ENCODE data around the gene RBP3. TPM values are rescaled to one million over a fixed set of nuclear protein-coding genes. Genes with fewer than 3 reads are reported as not detected.

The RBP3 gene
- total and polyA plus RNA-seq, 2 donors (not counting 3 experiments of a cell fraction or from before 2014, with no cell fraction given): not detected

DNA sequence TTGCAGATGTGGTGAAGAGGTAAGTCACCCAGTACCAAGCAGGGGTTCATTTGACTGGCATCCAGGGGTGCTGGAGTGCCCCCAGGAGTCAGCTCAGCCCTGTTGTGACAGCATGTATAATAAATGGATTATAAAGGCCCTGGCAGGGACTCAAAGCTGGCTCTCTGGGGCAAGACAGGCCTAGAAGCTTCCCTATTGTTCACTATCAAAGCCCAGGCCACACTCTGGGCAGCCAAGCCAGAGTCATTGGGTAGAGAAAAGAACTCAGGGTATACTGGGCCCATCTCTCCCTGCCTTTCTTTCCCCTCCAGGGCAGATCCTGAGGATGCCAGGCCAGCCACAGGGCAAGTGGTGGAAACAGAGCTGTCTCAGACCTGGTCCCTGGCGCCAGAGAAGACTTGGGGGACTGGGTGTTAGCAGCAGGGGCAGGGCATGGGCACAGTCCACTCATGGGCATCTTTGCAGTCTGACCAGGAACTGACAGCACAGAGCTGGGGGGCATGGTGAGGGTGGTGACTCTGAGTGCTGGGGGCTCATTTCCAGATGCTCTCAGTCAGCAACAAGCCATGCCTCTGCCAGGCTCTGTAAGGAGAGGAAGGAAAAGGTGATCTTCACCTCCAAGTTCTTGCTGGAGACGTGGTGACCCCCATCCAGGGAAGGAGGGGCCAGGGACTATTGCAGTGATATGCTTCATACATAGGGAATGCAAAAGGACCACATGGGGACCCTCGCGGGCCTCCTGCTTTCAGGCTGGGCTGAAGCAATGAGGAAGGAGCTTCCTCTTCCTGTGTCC lies 11.7 kb downstream of the RBP3 start:
- CTCF ChIA-PET: interaction anchor here (0.8 to 1.9 kb wide), 5 partner anchors 10 to 19 kb away, joined by 3 to 5 read pairs (median 4); no protein-coding TSS in a partner anchor
- no peaks in the 10 kb centered on the region for H3K27me3 ChIP-seq (ENCODE audit: control insufficient read depth in 2 of 2, insufficient read depth in 2 of 2, low read length in 2 of 2)

DNA sequence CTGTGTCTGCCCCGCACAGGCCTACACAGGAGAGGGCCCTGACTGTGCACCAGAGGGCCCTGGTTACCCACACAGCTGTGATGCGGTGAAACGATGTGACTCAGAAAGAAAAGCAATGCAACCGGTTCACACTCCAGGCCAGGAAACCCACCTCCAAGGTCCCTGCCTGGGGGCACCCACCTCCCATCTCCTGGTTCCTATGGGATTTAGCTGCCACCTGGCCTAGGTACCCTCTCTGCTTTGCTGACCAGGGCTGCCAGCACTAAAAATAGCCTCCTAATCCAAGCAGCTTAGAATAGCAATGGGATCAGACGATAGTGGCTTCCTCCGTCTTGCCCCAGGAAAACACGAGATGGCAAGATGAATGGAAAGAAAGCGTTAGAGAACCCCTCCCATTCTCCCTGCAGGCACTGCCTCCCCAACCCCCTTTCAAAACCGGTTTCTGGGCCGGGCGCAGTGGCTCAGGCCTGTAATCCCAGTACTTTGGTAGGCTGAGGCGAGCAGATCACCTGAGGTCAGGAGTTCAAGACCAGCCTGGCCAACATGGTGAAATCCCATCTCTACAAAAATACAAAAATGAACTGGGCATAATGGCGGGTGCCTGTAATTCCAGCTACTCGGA lies 12.4 kb downstream of the RBP3 start:
- Histone ChIP-seq H3K4me3 (replicated peaks in 1 of 3; ENCODE audit: insufficient read depth in 1 of 3, low read depth in 1 of 3, low read length in 3 of 3) (no peak overlapping the region), H3K4me2 (ENCODE audit: insufficient read depth, low read length) (no peak overlapping the region), H3K27me3 (ENCODE audit: control insufficient read depth in 2 of 2, insufficient read depth in 2 of 2, low read length in 2 of 2) (no peaks in the 10 kb centered on the region), H3K36me3 (ENCODE audit: control insufficient read depth in 2 of 2, extremely low read depth in 1 of 2, insufficient read depth in 2 of 2, low read length in 2 of 2) (no peaks in the 10 kb centered on the region), H3K9ac (replicated peaks; ENCODE audit: extremely low read depth, insufficient read depth, low read length) (no peak overlapping the region), H2AFZ (ENCODE audit: low read depth, low read length) (no peak overlapping the region), H4K20me1 (replicated peaks; ENCODE audit: control insufficient read depth, extremely low read depth, insufficient read depth, low read length) (no peaks in the 10 kb centered on the region), H3K27ac (ENCODE audit: insufficient read depth, low read depth, low read length) (no peak overlapping the region), H3K9me3 (replicated peaks; ENCODE audit: control insufficient read depth, insufficient read depth, low read length) (no peaks in the 10 kb centered on the region), H3K9me1 (replicated peaks; ENCODE audit: control insufficient read depth, extremely low read depth, insufficient read depth, low read length) (no peaks in the 10 kb centered on the region), H3K79me2 (ENCODE audit: control insufficient read depth, insufficient read depth, low read length) (no peaks in the 10 kb centered on the region), H3K4me1 (ENCODE audit: control insufficient read depth, extremely low read depth, insufficient read depth, low read length) (no peaks in the 10 kb centered on the region)
- intact Hi-C loops (cut with micrococcal nuclease): no loop called here
- POLR2A ChIA-PET: no interaction called here
- DNase-seq (ENCODE audit: low read depth, low spot score): no peak
- CTCF ChIA-PET: interaction anchor here (0.8 to 2.1 kb wide), 5 partner anchors 9 to 20 kb away, joined by 3 to 10 read pairs (median 4); no protein-coding TSS in a partner anchor
- no TSS peak for BruUV-seq (replicated peaks)
- dilution Hi-C loops (cut with MboI; ENCODE audit: extremely low pct_ligation_motif_present, low sequenced_read_pairs): no loop called here
- no peak for FAIRE-seq
- TF ChIP-seq POLR2A (IDR thresholded peaks at IDR 0.05; ENCODE audit: low read depth, low read length): no peak
- TF ChIP-seq GATA2 (IDR thresholded peaks at IDR 0.05; ENCODE audit: insufficient read depth, insufficient read length, low read depth, low read length): no peak
- TF ChIP-seq POLR2AphosphoS5 (IDR thresholded peaks at IDR 0.05; ENCODE audit: insufficient read depth, low read depth, low read length): no peak
- TF ChIP-seq EZH2 (IDR thresholded peaks at IDR 0.05; ENCODE audit: borderline replicate concordance, low read depth, low read length, severe bottlenecking): no peak
- TF ChIP-seq, protein P1, sequence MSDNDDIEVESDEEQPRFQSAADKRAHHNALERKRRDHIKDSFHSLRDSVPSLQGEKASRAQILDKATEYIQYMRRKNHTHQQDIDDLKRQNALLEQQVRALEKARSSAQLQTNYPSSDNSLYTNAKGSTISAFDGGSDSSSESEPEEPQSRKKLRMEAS (IDR thresholded peaks at IDR 0.05; ENCODE audit: insufficient read depth, insufficient read length): no peak
- TF ChIP-seq CTCF (IDR thresholded peaks at IDR 0.05; ENCODE audit: extremely low read depth in 1 of 2, insufficient read depth in 1 of 2, low read depth in 1 of 2, low read length in 2 of 2): no peak

More for the DNA sequence above, 11.7 kb downstream of the RBP3 start:
- H3K9ac ChIP-seq (replicated peaks; ENCODE audit: extremely low read depth, insufficient read depth, low read length): no peak overlapping the region
- H3K9me3 ChIP-seq (replicated peaks; ENCODE audit: control insufficient read depth, insufficient read depth, low read length): no peaks in the 10 kb centered on the region
- FAIRE-seq (no peak), DNase-seq (ENCODE audit: low read depth, low spot score) (no peak)
- BruUV-seq (replicated peaks): no TSS peak
- no peak overlapping the region for H3K4me2 ChIP-seq (ENCODE audit: insufficient read depth, low read length)
- no peaks in the 10 kb centered on the region for H3K4me1 ChIP-seq (ENCODE audit: control insufficient read depth, extremely low read depth, insufficient read depth, low read length)
- no peaks in the 10 kb centered on the region for H3K79me2 ChIP-seq (ENCODE audit: control insufficient read depth, insufficient read depth, low read length)
- POLR2A ChIA-PET: no interaction called here
- H3K27ac ChIP-seq (ENCODE audit: insufficient read depth, low read depth, low read length): no peak overlapping the region
- H3K9me1 ChIP-seq (replicated peaks; ENCODE audit: control insufficient read depth, extremely low read depth, insufficient read depth, low read length): no peaks in the 10 kb centered on the region
- H4K20me1 ChIP-seq (replicated peaks; ENCODE audit: control insufficient read depth, extremely low read depth, insufficient read depth, low read length): no peaks in the 10 kb centered on the region
- no peak overlapping the region for H3K4me3 ChIP-seq (replicated peaks in 1 of 3; ENCODE audit: insufficient read depth in 1 of 3, low read depth in 1 of 3, low read length in 3 of 3)
- TF ChIP-seq GATA2 (IDR thresholded peaks at IDR 0.05; ENCODE audit: insufficient read depth, insufficient read length, low read depth, low read length): no peak
- no peak for TF ChIP-seq JUN (IDR thresholded peaks at IDR 0.05; ENCODE audit: borderline replicate concordance, insufficient read depth, insufficient read length, low read depth)
- no peak for TF ChIP-seq EZH2 (IDR thresholded peaks at IDR 0.05; ENCODE audit: borderline replicate concordance, low read depth, low read length, severe bottlenecking)
- dilution Hi-C loops (cut with MboI; ENCODE audit: extremely low pct_ligation_motif_present, low sequenced_read_pairs) (no loop called here), intact Hi-C loops (cut with micrococcal nuclease) (no loop called here)
- H3K36me3 ChIP-seq (ENCODE audit: control insufficient read depth in 2 of 2, extremely low read depth in 1 of 2, insufficient read depth in 2 of 2, low read length in 2 of 2): no peaks in the 10 kb centered on the region
- H2AFZ ChIP-seq (ENCODE audit: low read depth, low read length): no peak overlapping the region

All from endothelial cell of umbilical vein (primary cell).